ENCODE measurements around the gene NRDE2. TPM values are rescaled to one million over a fixed set of nuclear protein-coding genes. Genes with fewer than 3 reads are reported as not detected.
A peak's percentile ranks its signal among the peaks of the same experiment; 100 is the strongest.

The NRDE2 gene
- polyA plus RNA-seq, 1 experiment = 8.8 TPM

GRCh38 chr14:90303473-90303872 lies 28.3 kb downstream of the NRDE2 start:
- no peak for TF ChIP-seq CTCF (IDR thresholded peaks at IDR 0.05; ENCODE audit: insufficient read depth, low read depth, low read length)
- Histone ChIP-seq H3K27me3 (ENCODE audit: control insufficient read depth, insufficient read depth, low read length) (no peaks in the 10 kb centered on the region), H3K36me3 (ENCODE audit: control insufficient read depth, insufficient read depth, low read length) (peaks cover 6% of the 10 kb centered on the region), H3K4me3 (ENCODE audit: low read depth, low read length) (no peak overlapping the region)
- ChIA-PET CTCF (interaction anchor here (1.6 to 4.1 kb wide), 3 partner anchors 104 to 455 kb away, joined by 3 to 33 read pairs (median 24); no protein-coding TSS in a partner anchor), POLR2A (no interaction called here)
- no peak for DNase-seq (ENCODE audit: low read depth)

- DNase-seq (ENCODE audit: low read depth) = no peak
- ChIA-PET CTCF (interaction anchor here (0.8 to 4.1 kb wide), 8 partner anchors 14 to 600 kb away, joined by 3 to 33 read pairs (median 4); partner anchors contain the start of gene CALM1), POLR2A (no interaction called here)
- Histone ChIP-seq H3K36me3 (ENCODE audit: control insufficient read depth, insufficient read depth, low read length) (peaks cover 5% of the 10 kb centered on the region), H3K27me3 (ENCODE audit: control insufficient read depth, insufficient read depth, low read length) (no peaks in the 10 kb centered on the region), H3K4me3 (ENCODE audit: low read depth, low read length) (no peak overlapping the region)
- TF ChIP-seq CTCF (IDR thresholded peaks at IDR 0.05; ENCODE audit: insufficient read depth, low read depth, low read length) = no peak
Observed at GRCh38 chr14:90302529-90303303, 29.0 kb downstream of the NRDE2 start.

GRCh38 chr14:90301668-90302090 lies 30.1 kb downstream of the NRDE2 start:
- ChIA-PET POLR2A (interaction anchor here (0.6 kb wide), 1 partner anchor 154 kb away, joined by 4 read pairs; no protein-coding TSS in a partner anchor), CTCF (interaction anchor here (0.7 to 4.1 kb wide), 17 partner anchors 10 to 602 kb away, joined by 3 to 33 read pairs (median 4); partner anchors contain the start of gene CALM1)
- peak; percentile 57 for TF ChIP-seq CTCF (IDR thresholded peaks at IDR 0.05; ENCODE audit: insufficient read depth, low read depth, low read length)
- H3K27me3 ChIP-seq (ENCODE audit: control insufficient read depth, insufficient read depth, low read length) = no peaks in the 10 kb centered on the region
- H3K36me3 ChIP-seq (ENCODE audit: control insufficient read depth, insufficient read depth, low read length) = peaks cover 3% of the 10 kb centered on the region
- no peak for DNase-seq (ENCODE audit: low read depth)
- H3K4me3 ChIP-seq (ENCODE audit: low read depth, low read length) = no peak overlapping the region

- H3K36me3 ChIP-seq (ENCODE audit: control insufficient read depth, insufficient read depth, low read length) = peaks cover 3% of the 10 kb centered on the region
- DNase-seq (ENCODE audit: low read depth) = no peak
Observed at GRCh38 chr14:90301122-90301521, 30.6 kb downstream of the NRDE2 start.

More at GRCh38 chr14:90301122-90301521, 30.6 kb downstream of the NRDE2 start:
- TF ChIP-seq CTCF (IDR thresholded peaks at IDR 0.05; ENCODE audit: insufficient read depth, low read depth, low read length) = no peak
- Histone ChIP-seq H3K27me3 (ENCODE audit: control insufficient read depth, insufficient read depth, low read length) (no peaks in the 10 kb centered on the region), H3K4me3 (ENCODE audit: low read depth, low read length) (no peak overlapping the region)
- POLR2A ChIA-PET = no interaction called here
- CTCF ChIA-PET = interaction anchor here (0.6 to 4.1 kb wide), 14 partner anchors 10 to 602 kb away, joined by 3 to 33 read pairs (median 4); partner anchors contain the start of gene CALM1

Measured in BJ (cell line).